Progenitor cell of endocrine pancreas (in vitro differentiated cells): Measurements from ENCODE around the gene ADGRB2. TPM values are rescaled to one million over a fixed set of nuclear protein-coding genes. Genes with fewer than 3 reads are reported as not detected.

Experiments
- DNase-seq: peaks from one replicate; pipeline ENCODE4 v3.0.0; 2021; ENCODE audit warnings: low spot score; ENCODE audit not compliant: unreplicated experiment
- H3K27ac Mint-ChIP-seq: 2 replicates; pipeline ENCODE4 v1.8.0; 2021; ENCODE audit warnings: mild to moderate bottlenecking, moderate library complexity, mixed read lengths
- H3K27me3 Mint-ChIP-seq: 2 replicates; pipeline ENCODE4 v1.8.0; 2021; ENCODE audit warnings: mixed read lengths
- H3K36me3 Mint-ChIP-seq: 2 replicates; pipeline ENCODE4 v1.8.0; 2022; ENCODE audit warnings: mixed read lengths; ENCODE audit not compliant: insufficient read depth
- H3K4me1 Mint-ChIP-seq: 2 replicates; pipeline ENCODE4 v1.8.0; 2021; ENCODE audit warnings: low read depth, mixed read lengths
- H3K4me3 Mint-ChIP-seq: 2 replicates; pipeline ENCODE4 v1.8.0; 2021; ENCODE audit warnings: low read depth, mild to moderate bottlenecking, moderate library complexity, mixed read lengths
- H3K9me3 Mint-ChIP-seq: 2 replicates; pipeline ENCODE4 v1.8.0; 2021; ENCODE audit warnings: low read depth, mixed read lengths
- CTCF ChIP-seq: fragments of 200-600 bp; sonication (generic); IDR thresholded peaks from one replicate; pipeline ENCODE4 v1.5.0; 2021; ENCODE audit warnings: antibody characterized with exemption, mild to moderate bottlenecking; ENCODE audit not compliant: unreplicated experiment
- total RNA-seq: library from RNA; stranded (reverse); gene quantifications from 2 replicates; pipeline ENCODE4 v1.2.1, GENCODE V29; 2021

Gene ADGRB2
- total RNA-seq, 1 donor from 2014 or later = 5.5 TPM

GRCh38 chr1:31763671-31764311 is 349 bp downstream of the ADGRB2 start:
- TF ChIP-seq CTCF = no peak
- Mint-ChIP-seq H3K27me3 (peaks cover 66% of the 10 kb centered on the region), H3K4me3 (peak overlapping the region; percentile 68), H3K9me3 (no peaks in the 10 kb centered on the region), H3K27ac (no peak overlapping the region), H3K4me1 (peaks cover 6% of the 10 kb centered on the region), H3K36me3 (no peaks in the 10 kb centered on the region)
- DNase-seq = no peak

GRCh38 chr1:31762726-31763670 is 1.1 kb downstream of the ADGRB2 start:
- H3K4me1 Mint-ChIP-seq = peaks cover 6% of the 10 kb centered on the region
- DNase-seq = peak; percentile 69
- H3K9me3 Mint-ChIP-seq = no peaks in the 10 kb centered on the region
- peak; percentile 74 for TF ChIP-seq CTCF
- no peak overlapping the region for H3K27ac Mint-ChIP-seq
- peak overlapping the region; percentile 68 for H3K4me3 Mint-ChIP-seq
- H3K36me3 Mint-ChIP-seq = no peaks in the 10 kb centered on the region
- H3K27me3 Mint-ChIP-seq = peaks cover 58% of the 10 kb centered on the region

- Mint-ChIP-seq H3K4me3 (peak overlapping the region; percentile 31), H3K36me3 (no peaks in the 10 kb centered on the region), H3K27me3 (peaks cover 52% of the 10 kb centered on the region), H3K4me1 (peaks cover 6% of the 10 kb centered on the region), H3K27ac (no peak overlapping the region), H3K9me3 (no peaks in the 10 kb centered on the region)
- DNase-seq = no peak
- no peak for TF ChIP-seq CTCF
These were observed 1.8 kb downstream of the ADGRB2 start for GRCh38 chr1:31762323-31762722.

- Mint-ChIP-seq H3K9me3 (no peaks in the 10 kb centered on the region), H3K27me3 (peaks cover 50% of the 10 kb centered on the region), H3K4me1 (peaks cover 6% of the 10 kb centered on the region), H3K4me3 (peak overlapping the region; percentile 31), H3K27ac (no peak overlapping the region), H3K36me3 (no peaks in the 10 kb centered on the region)
- DNase-seq = no peak
- TF ChIP-seq CTCF = no peak
These were observed 2.3 kb downstream of the ADGRB2 start for GRCh38 chr1:31761883-31762282.

- H3K9me3 Mint-ChIP-seq = no peaks in the 10 kb centered on the region
- DNase-seq = peak; percentile 45
- peak overlapping the region; percentile 65 for H3K4me3 Mint-ChIP-seq
- TF ChIP-seq CTCF = no peak
- peaks cover 6% of the 10 kb centered on the region for H3K4me1 Mint-ChIP-seq
- peaks cover 43% of the 10 kb centered on the region for H3K27me3 Mint-ChIP-seq
- no peaks in the 10 kb centered on the region for H3K36me3 Mint-ChIP-seq
- H3K27ac Mint-ChIP-seq = no peak overlapping the region
These were observed 3.4 kb downstream of the ADGRB2 start for GRCh38 chr1:31760471-31761470.
